Activated naive CD4-positive, alpha-beta T cell treated with anti-CD3 and anti-CD28 coated beads for 36 hours (primary cell): ENCODE data around the gene ZNF221. TPM values are rescaled to one million over a fixed set of nuclear protein-coding genes. Genes with fewer than 3 reads are reported as not detected.

Source experiments
- CTCF ChIA-PET: fragments of 350-600 bp; sonication (Branson Sonifier 250); formaldehyde crosslinking; loops from one replicate; lab custom pipeline; 2021; ENCODE audit warnings: antibody characterized with exemption; lab: Charles Lee
- DNase-seq: peaks from one replicate; pipeline ENCODE4 v3.0.0-alpha.2; 2020
- H3K27ac Mint-ChIP-seq: one replicate; pipeline ENCODE4 v1.8.0; 2021; ENCODE audit warnings: mild to moderate bottlenecking, mixed read lengths
- H3K27me3 Mint-ChIP-seq: one replicate; pipeline ENCODE4 v1.8.0; 2021; ENCODE audit warnings: low read depth, mixed read lengths
- H3K36me3 Mint-ChIP-seq: one replicate; pipeline ENCODE4 v1.8.0; 2021; ENCODE audit warnings: low read depth, mixed read lengths
- H3K4me1 Mint-ChIP-seq: one replicate; pipeline ENCODE4 v1.8.0; 2021; ENCODE audit warnings: low read depth, mixed read lengths
- H3K4me3 Mint-ChIP-seq: one replicate; pipeline ENCODE4 v1.8.0; 2021; ENCODE audit warnings: mild to moderate bottlenecking, moderate library complexity, mixed read lengths
- H3K9me3 Mint-ChIP-seq: one replicate; pipeline ENCODE4 v1.8.0; 2021; ENCODE audit warnings: mixed read lengths
- intact Hi-C: fragments of 100-400 bp; cut with micrococcal nuclease; formaldehyde crosslinking; loops from one replicate; pipeline ENCODE4 v1.15.1; 2023
- total RNA-seq, 2 experiments: library from RNA; stranded (reverse); gene quantifications; one replicate each; pipeline ENCODE4 v1.2.3, GENCODE V29; 2021

Gene ZNF221
- total RNA-seq, 2 experiments from 2014 or later = 0.45 to 0.89 TPM

DNA sequence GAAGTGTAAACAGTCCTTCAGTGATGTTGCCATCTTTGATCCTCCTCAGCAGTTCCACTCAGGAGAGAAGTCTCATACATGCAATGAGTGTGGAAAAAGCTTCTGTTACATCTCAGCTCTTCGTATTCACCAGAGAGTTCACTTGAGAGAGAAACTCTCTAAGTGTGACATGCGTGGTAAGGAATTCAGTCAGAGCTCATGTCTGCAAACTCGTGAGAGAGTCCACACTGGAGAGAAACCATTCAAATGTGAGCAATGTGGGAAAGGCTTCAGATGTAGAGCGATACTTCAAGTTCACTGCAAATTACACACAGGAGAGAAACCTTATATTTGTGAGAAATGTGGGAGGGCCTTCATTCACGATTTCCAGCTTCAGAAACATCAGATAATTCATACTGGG is 59.4 kb downstream of the ZNF221 start:
- H3K27ac Mint-ChIP-seq = no peak overlapping the region
- H3K36me3 Mint-ChIP-seq = peaks cover 69% of the 10 kb centered on the region
- CTCF ChIA-PET = interaction anchor here (0.6 kb wide), 1 partner anchor 828 kb away, joined by 4 read pairs; no protein-coding TSS in a partner anchor
- H3K4me1 Mint-ChIP-seq = no peaks in the 10 kb centered on the region
- intact Hi-C loops = no loop called here
- H3K27me3 Mint-ChIP-seq = no peaks in the 10 kb centered on the region
- DNase-seq = no peak
- peaks cover 77% of the 10 kb centered on the region for H3K9me3 Mint-ChIP-seq
- no peak overlapping the region for H3K4me3 Mint-ChIP-seq

Other genes starting within 250 kb of the ZNF221 start
- gene IRGC, start 235.2 kb upstream of the ZNF221 start, total RNA-seq = not detected
- gene SMG9, start 196.3 kb upstream of the ZNF221 start, total RNA-seq = 100 to 1,000 TPM; 103 to 111 TPM
- 10 to 100 TPM; 68.4 to 73.7 TPM for gene KCNN4, start 170.3 kb upstream of the ZNF221 start, total RNA-seq
- gene LYPD5, start 148.8 kb upstream of the ZNF221 start, total RNA-seq = 1 to 10 TPM; 1.3 to 2.0 TPM
- gene ZNF283, start 123.9 kb upstream of the ZNF221 start, total RNA-seq = 1 to 10 TPM; 6.8 to 7.7 TPM
- gene ZNF404, start 67.3 kb upstream of the ZNF221 start, total RNA-seq = 1 to 10 TPM; 1.2 to 1.3 TPM
- gene ZNF45, start 15.9 kb upstream of the ZNF221 start, total RNA-seq = 1 to 10 TPM; 5.4 to 6.3 TPM
- gene ZNF155, start 33.0 kb downstream of the ZNF221 start, total RNA-seq = 1 to 10 TPM; 2.9 to 3.1 TPM
- gene ZNF230, start 51.7 kb downstream of the ZNF221 start, total RNA-seq = 1 to 10 TPM; 2.7 to 3.3 TPM
- gene ZNF222, start 74.2 kb downstream of the ZNF221 start, total RNA-seq = 1 to 10 TPM in 1 of 2 experiments, under 1 TPM in 1; 0.74 to 1.1 TPM
- under 1 TPM; 0.48 to 0.96 TPM for gene ZNF223, start 100.8 kb downstream of the ZNF221 start, total RNA-seq
- under 1 TPM; 0.76 to 0.86 TPM for gene ZNF284, start 120.9 kb downstream of the ZNF221 start, total RNA-seq
- 10 to 100 TPM in 1 of 2 experiments, 1 to 10 TPM in 1; 8.7 to 10.9 TPM for gene ZNF224, start 143.1 kb downstream of the ZNF221 start, total RNA-seq
- gene ZNF225, start 162.2 kb downstream of the ZNF221 start, total RNA-seq = 1 to 10 TPM; 2.1 to 2.2 TPM
- gene ZNF234, start 190.3 kb downstream of the ZNF221 start, total RNA-seq = 1 to 10 TPM; 5.0 to 5.4 TPM
- 10 to 100 TPM; 12.4 to 16.9 TPM for gene ZNF226, start 213.9 kb downstream of the ZNF221 start, total RNA-seq